Measurements from ENCODE around the gene ITGB2. TPM values are rescaled to one million over a fixed set of nuclear protein-coding genes. Genes with fewer than 3 reads are reported as not detected.

ITGB2 gene
- polyA plus RNA-seq, 1 of the 3 experiments (the other 2 are of a cell fraction), result 0.77 TPM

- no peaks in the 10 kb centered on the region for H3K9me3 ChIP-seq
- peaks cover 9% of the 10 kb centered on the region; the same call in 1 of the 2 replicates for H3K79me2 ChIP-seq (ENCODE audit: insufficient read depth)
- no peak overlapping the region for H3K27ac ChIP-seq (ENCODE audit: low read depth in 2 of 2, low read length in 1 of 2)
- H3K27me3 ChIP-seq (ENCODE audit: insufficient read depth), result no peaks in the 10 kb centered on the region
- ChIA-PET POLR2A (no interaction called here), CTCF (interaction anchor here (1.0 to 1.6 kb wide), 4 partner anchors 53 to 260 kb away, joined by 3 to 5 read pairs (median 4); no protein-coding TSS in a partner anchor)
- peaks cover 17% of the 10 kb centered on the region for H3F3A ChIP-seq (replicated peaks; ENCODE audit: insufficient read depth)
- no peak for DNase-seq
- no peak for TF ChIP-seq JUND (IDR thresholded peaks at IDR 0.05)
- H3K4me1 ChIP-seq (ENCODE audit: control insufficient read depth in 1 of 2, insufficient read depth in 2 of 2, low read depth in 1 of 2, low read length in 1 of 2), result peaks cover 9 to 19% of the 10 kb centered on the region in 2 experiments; a peak in 2 of 4 replicates
- no peak overlapping the region for H3K9ac ChIP-seq
- no peaks in the 10 kb centered on the region for H3K9me2 ChIP-seq
- no peak overlapping the region for H2AFZ ChIP-seq (ENCODE audit: low read depth)
- no peaks in the 10 kb centered on the region for H3K36me3 ChIP-seq (replicated peaks in 1 of 2; ENCODE audit: control insufficient read depth in 1 of 2, insufficient read depth in 2 of 2, low read length in 1 of 2)
- H3K4me3 ChIP-seq (ENCODE audit: low read depth in 2 of 2, low read length in 1 of 2), result no peak overlapping the region
- no peak overlapping the region for H3K4me2 ChIP-seq
- H4K20me1 ChIP-seq (ENCODE audit: insufficient read depth), result no peaks in the 10 kb centered on the region
- 78% methylated on average over 13 of the region's 13 CpGs for WGBS (ENCODE audit: low lambda C conversion rate)
Observed at GRCh38 chr21:44878053-44878982, 42.4 kb downstream of the ITGB2 start.

DNA sequence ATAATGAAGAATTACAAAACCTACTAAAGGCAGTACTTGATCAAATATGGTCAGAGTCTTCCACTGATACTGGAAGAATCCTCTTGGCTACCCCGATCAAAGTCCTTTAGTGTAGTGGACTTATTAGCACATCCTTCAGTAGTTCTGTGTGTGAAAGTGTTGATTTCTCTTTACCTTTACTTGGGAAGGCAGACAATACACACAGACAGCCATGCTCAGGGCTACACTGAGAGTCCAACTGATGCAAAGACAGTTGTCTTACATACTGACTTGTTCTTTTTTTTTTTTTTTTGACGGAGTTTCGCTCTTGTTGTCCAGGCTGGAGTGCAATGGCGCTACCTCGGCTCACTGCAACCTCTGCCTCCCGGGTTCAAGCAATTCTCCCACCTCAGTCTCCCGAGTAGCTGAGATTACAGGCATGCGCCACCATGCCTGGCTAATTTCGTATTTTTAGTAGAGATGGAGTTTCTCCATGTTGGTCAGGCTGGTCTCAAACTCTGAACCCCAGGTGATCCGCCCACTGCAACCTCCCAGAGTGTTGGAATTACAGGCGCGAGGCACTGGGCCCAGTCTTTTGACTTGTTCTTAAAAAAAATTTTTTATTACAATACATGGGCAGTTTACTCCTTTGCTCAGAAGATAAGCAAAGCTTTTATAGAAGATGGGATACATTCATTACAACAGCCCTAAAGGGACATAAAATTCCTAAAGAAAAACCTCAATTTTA is 43.7 kb downstream of the ITGB2 start:
- TF ChIP-seq RCOR1 (IDR thresholded peaks at IDR 0.05; ENCODE audit: low read length), result no peak
- no peak for TF ChIP-seq TEAD4 (IDR thresholded peaks at IDR 0.05; ENCODE audit: borderline replicate concordance, insufficient read depth)
- no peak for TF ChIP-seq ELF1 (IDR thresholded peaks at IDR 0.05)
- no peak for TF ChIP-seq REST (IDR thresholded peaks at IDR 0.05; ENCODE audit: low read depth, low read length)
- no peak for TF ChIP-seq NRF1 (IDR thresholded peaks at IDR 0.05; ENCODE audit: low read depth, low read length)
- no peak for TF ChIP-seq RXRA (IDR thresholded peaks at IDR 0.05; ENCODE audit: borderline replicate concordance, low read depth)
- TF ChIP-seq FOXM1 (IDR thresholded peaks at IDR 0.05; ENCODE audit: low read depth), result no peak
- TF ChIP-seq RAD21 (IDR thresholded peaks at IDR 0.05; ENCODE audit: low read length), result no peak
- TF ChIP-seq POLR2AphosphoS5 (IDR thresholded peaks at IDR 0.05; ENCODE audit: low read depth, low read length), result no peak
- no peak for TF ChIP-seq SMC3 (IDR thresholded peaks at IDR 0.05; ENCODE audit: low read depth, low read length)
- no peak for TF ChIP-seq EP300 (IDR thresholded peaks at IDR 0.05; ENCODE audit: borderline replicate concordance in 1 of 2, low read depth in 1 of 2, low read length in 1 of 2)
- no peak for TF ChIP-seq USF1 (IDR thresholded peaks at IDR 0.05; ENCODE audit: borderline replicate concordance, low read depth)
- TF ChIP-seq TAF1 (IDR thresholded peaks at IDR 0.05; ENCODE audit: borderline replicate concordance, low read depth, low read length), result no peak
- TF ChIP-seq IRF3 (IDR thresholded peaks at IDR 0.05; ENCODE audit: low read depth, low read length), result no peak
- TF ChIP-seq, protein P1, sequence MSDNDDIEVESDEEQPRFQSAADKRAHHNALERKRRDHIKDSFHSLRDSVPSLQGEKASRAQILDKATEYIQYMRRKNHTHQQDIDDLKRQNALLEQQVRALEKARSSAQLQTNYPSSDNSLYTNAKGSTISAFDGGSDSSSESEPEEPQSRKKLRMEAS (IDR thresholded peaks at IDR 0.05; ENCODE audit: low read depth), result no peak
- Histone ChIP-seq H3K4me3 (ENCODE audit: low read depth in 2 of 2, low read length in 1 of 2) (no peak overlapping the region), H3F3A (replicated peaks; ENCODE audit: insufficient read depth) (peaks cover 17% of the 10 kb centered on the region), H3K9me2 (no peaks in the 10 kb centered on the region), H3K9ac (no peak overlapping the region), H3K4me1 (ENCODE audit: control insufficient read depth in 1 of 2, insufficient read depth in 2 of 2, low read depth in 1 of 2, low read length in 1 of 2) (peaks cover 13 to 19% of the 10 kb centered on the region in 2 experiments; a peak in 2 of 4 replicates), H3K27ac (ENCODE audit: low read depth in 2 of 2, low read length in 1 of 2) (no peak overlapping the region), H3K36me3 (replicated peaks in 1 of 2; ENCODE audit: control insufficient read depth in 1 of 2, insufficient read depth in 2 of 2, low read length in 1 of 2) (no peaks in the 10 kb centered on the region), H3K27me3 (ENCODE audit: insufficient read depth) (no peaks in the 10 kb centered on the region), H3K9me3 (no peaks in the 10 kb centered on the region), H3K4me2 (no peak overlapping the region), H2AFZ (ENCODE audit: low read depth) (no peak overlapping the region), H4K20me1 (ENCODE audit: insufficient read depth) (peaks cover 9% of the 10 kb centered on the region), H3K79me2 (ENCODE audit: insufficient read depth) (peaks cover 21% of the 10 kb centered on the region)
- ChIA-PET POLR2A (no interaction called here), CTCF (interaction anchor here (1.0 to 2.2 kb wide), 2 partner anchors 260 kb away, joined by 3 to 7 read pairs; no protein-coding TSS in a partner anchor)
- no peak for DNase-seq
- 93% methylated on average over 12 of the region's 12 CpGs for WGBS (ENCODE audit: low lambda C conversion rate)
